GM06990 (cell line): ENCODE data around the gene ATP6V0B.

Experiments used
- DNase-seq: peaks from one replicate; pipeline ENCODE4 v3.0.0-alpha.2; 2011; ENCODE audit not compliant: insufficient read length; ENCODE audit errors: extremely low read depth
- H3K27me3 ChIP-seq: replicated peaks from 2 replicates; pipeline ENCODE4 v1.6.0; 2011; ENCODE audit warnings: low read length; ENCODE audit not compliant: control insufficient read depth, insufficient read depth
- H3K36me3 ChIP-seq: 2 replicates; pipeline ENCODE4 v1.5.1; 2011; ENCODE audit warnings: low read length; ENCODE audit not compliant: control insufficient read depth, insufficient read depth
- H3K4me3 ChIP-seq: replicated peaks from 2 replicates; pipeline ENCODE4 v1.5.1; 2011; ENCODE audit warnings: low read depth, mild to moderate bottlenecking, control low read depth, low read length
- CTCF ChIP-seq: IDR thresholded peaks from 2 replicates; pipeline ENCODE4 v1.5.1; 2011; ENCODE audit warnings: low read length, control low read depth, mild to moderate bottlenecking, inconsistent platforms; ENCODE audit not compliant: insufficient read depth, poor library complexity, severe bottlenecking

The ATP6V0B gene

DNA sequence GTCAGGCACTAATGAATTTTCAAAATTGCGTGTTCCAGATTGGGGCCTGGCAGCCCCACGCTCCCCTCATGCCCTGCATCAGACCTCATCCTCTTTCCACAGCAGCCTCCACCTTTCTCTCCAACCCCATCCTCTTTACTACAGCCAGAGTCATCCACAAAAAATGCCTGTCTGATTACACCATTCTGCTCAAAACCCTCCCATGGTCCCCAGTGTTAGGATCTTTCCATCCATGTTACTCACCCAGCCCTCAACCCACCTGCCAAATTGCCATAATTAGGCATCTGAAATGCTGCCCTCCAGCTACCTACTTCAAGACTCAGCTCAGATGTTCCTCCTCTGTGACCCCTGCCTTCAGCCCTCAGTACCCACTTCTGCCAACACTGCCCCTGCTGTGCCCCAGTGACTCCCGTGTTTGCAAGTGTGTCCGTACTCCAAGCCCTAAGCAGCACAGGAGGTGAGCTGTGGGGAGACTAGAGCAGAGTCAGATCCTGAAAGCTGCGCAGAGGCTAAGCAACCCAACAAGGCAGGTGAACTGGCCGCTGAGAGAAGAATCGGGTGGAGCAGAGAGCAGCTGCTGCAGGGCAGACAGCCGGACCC lies 41.9 kb upstream of the ATP6V0B start:
- no peaks in the 10 kb centered on the region for H3K27me3 ChIP-seq
- no peak for DNase-seq
- no peak for TF ChIP-seq CTCF
- no peak overlapping the region; the same call in 1 of the 2 replicates for H3K4me3 ChIP-seq
- H3K36me3 ChIP-seq: no peaks in the 10 kb centered on the region; the same call in 1 of the 2 replicates

GRCh38 chr1:43933386-43934100 lies 41.2 kb upstream of the ATP6V0B start, which contains the start of gene ARTN:
ARTN (plus strand) TSS chr1:43933801; CDS start chr1:43935657, 1,856 bp downstream.
- no peaks in the 10 kb centered on the region for H3K27me3 ChIP-seq
- TF ChIP-seq CTCF: no peak
- H3K4me3 ChIP-seq: peak within 1 kb of the TSS; percentile 10
- no peaks in the 10 kb centered on the region; the same call in 1 of the 2 replicates for H3K36me3 ChIP-seq
- no peak for DNase-seq

- H3K27me3 ChIP-seq: no peaks in the 10 kb centered on the region
- DNase-seq: peak; percentile 51
- no peak overlapping the region; the same call in 1 of the 2 replicates for H3K4me3 ChIP-seq
- TF ChIP-seq CTCF: peak; percentile 97
- H3K36me3 ChIP-seq: no peaks in the 10 kb centered on the region; the same call in 1 of the 2 replicates
Observed at GRCh38 chr1:43934101-43934985, 40.4 kb upstream of the ATP6V0B start.

- no peak for DNase-seq
- H3K36me3 ChIP-seq: no peaks in the 10 kb centered on the region; the same call in 1 of the 2 replicates
- H3K4me3 ChIP-seq: no peak overlapping the region
- TF ChIP-seq CTCF: no peak
- no peaks in the 10 kb centered on the region for H3K27me3 ChIP-seq
Observed at GRCh38 chr1:43934986-43935324, 39.8 kb upstream of the ATP6V0B start.

DNA sequence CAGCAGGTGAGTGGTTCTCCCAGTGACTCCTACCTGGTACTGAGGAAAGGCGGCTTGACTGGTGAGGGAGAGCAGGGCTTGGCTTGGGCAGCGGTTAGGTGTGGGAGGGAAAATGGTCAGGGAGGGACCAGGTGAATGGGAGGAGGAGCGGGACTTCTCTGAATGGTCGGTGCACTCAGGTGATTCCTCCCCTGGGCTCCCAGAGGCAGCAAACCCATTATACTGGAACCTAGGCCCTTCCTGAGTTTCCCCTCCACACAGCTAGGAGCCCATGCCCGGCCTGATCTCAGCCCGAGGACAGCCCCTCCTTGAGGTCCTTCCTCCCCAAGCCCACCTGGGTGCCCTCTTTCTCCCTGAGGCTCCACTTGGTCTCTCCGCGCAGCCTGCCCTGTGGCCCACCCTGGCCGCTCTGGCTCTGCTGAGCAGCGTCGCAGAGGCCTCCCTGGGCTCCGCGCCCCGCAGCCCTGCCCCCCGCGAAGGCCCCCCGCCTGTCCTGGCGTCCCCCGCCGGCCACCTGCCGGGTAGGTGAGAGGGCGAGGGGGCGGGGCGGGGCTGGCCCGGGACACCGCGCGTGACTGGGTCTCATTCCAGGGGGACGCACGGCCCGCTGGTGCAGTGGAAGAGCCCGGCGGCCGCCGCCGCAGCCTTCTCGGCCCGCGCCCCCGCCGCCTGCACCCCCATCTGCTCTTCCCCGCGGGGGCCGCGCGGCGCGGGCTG lies 38.9 kb upstream of the ATP6V0B start:
- no peak for TF ChIP-seq CTCF
- H3K36me3 ChIP-seq: no peaks in the 10 kb centered on the region; the same call in 1 of the 2 replicates
- no peaks in the 10 kb centered on the region for H3K27me3 ChIP-seq
- peak; percentile 20 for DNase-seq
- H3K4me3 ChIP-seq: no peak overlapping the region
